Stimulated activated CD4-positive, alpha-beta T cell treated with anti-CD3 and anti-CD28 coated beads, Interleukin-1b, Interleukin-23, amount 100 ng/mL, for 48 hours (primary cell): Measurements from ENCODE around the gene SMARCC1.

Source experiments
- DNase-seq: peaks from one replicate; pipeline ENCODE4 v3.0.0-alpha.2; 2020

Gene SMARCC1

DNA sequence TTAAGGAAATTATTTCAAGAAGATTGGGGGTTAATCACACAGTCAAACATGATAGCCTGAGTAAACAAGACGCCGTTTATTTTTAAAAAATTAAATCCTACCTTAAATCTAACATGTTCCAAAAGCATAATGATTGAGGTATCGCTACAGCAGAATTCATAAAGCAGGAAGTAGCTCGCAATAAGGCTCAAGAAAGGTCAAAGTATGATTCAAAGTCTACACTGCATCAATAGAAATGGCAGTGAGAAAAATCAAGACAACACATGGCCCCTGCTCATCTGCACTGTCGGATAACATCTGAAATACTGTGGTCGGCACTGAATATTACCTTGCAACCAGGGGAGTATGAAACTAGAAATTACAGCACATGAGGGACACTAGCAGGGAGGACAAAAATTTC lies 93.2 kb downstream of the SMARCC1 start:
- DNase-seq, result no peak

- no peak for DNase-seq
These were observed 96.7 kb downstream of the SMARCC1 start for GRCh38 chr3:47685037-47685436.

DNA sequence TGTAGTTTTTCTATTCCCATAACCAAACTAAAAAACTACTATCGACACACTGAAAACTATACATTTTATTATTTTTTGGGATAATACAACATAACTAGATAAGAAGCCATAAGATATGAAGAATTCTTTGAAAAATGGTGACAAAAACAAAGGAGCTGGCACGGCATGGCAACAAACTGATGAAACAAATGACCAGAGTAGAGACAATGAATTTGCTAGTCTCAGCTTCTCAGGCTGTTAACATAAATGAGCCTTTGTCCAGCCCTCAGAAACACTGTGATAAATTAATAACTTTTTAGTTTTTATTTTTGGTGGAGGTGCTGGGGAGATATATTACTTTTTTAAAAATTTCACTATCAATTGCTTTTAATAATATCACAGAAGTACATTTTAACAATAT lies 100.7 kb downstream of the SMARCC1 start:
- DNase-seq, result no peak

DNA sequence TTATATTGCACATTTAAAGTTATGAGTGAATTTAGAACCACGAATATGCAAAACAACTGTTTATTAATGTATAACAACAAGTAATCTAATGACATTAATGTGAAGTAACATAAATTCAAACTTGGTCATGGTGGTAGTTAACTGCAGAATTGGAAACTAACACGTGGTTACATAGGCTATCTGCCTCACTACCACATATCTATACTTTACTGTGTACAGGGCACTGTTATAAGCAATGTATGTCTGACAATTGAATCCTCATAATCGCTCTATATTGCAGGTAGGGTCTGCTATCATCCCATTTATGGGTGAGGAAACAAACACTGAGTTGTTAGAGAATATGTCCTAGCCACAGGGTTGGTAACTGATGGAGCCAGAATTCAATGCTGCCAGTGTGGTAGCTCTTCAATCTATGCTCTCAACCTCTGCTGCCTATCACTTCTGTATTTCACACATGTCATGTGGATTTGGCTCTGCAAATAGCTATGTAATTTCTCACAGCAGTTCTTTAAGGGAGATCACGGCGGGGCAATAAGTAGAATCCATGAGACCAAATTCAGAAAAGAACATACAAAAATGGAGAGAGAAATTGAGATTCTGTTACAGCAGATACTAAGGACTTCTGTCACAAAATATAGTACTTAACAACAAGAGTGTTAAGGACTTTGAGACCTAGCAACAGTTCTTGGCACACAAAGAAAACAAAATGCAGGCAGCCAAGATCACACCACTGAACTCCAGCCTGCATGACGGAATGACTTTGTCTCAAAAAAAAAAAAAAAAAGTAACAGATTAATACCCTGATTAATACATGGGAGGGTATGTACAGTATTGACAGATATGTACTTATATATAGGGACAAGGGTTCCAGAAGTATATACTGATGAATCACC lies 103.0 kb downstream of the SMARCC1 start:
- DNase-seq, result no peak

DNA sequence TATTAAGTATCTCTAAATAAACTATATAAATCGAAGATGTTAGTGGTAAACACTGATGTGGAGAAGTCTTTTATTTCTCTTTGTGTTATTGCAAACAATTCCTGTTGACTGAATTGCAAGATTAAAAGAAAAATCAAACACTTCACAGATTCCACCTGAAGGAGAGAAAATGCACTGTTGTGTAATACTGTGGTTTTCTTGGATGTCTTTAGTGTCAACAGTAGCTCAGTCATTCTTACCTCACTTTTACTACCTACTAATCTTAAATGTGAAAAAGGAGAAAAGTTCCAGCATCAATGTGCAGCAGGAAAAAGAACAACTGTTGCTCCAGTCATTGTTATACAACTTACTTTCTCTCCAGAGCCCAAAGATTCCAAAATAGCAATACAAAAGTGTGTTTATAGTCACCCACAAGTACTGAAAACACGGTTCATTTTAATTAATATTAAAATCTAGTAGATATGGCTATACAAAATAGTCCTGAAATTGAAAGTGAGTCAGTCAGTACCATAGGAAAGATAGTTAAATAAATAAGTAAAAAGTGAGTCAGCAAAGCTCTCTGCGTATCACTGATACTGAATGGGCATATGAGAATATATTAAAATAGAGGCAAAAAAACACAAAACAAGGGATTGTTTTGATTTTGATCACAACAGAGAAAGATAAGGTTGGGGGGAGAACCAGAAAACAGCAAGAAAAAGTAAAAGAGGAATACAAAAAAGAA lies 112.5 kb downstream of the SMARCC1 start:
- DNase-seq, result no peak

DNA sequence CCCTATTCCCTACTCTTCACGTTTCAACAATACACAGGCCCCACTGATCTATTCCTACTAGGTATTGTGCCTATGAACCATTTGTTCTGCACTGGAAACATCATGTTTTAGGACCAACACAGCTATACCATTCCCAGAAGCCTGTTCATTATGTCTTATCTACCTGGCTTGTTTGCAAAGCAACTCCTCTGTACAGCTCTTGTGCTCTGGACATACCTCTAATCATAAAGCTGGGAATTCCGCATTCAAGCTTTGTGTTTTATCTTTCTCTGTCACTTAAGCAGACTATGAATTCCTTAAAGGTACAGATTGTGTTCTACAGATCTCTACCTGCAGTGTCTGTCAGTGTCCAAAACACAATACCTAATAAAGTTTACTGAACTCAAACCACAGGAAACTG lies 115.6 kb downstream of the SMARCC1 start:
- no peak for DNase-seq

GRCh38 chr3:47664519-47664918 lies 117.2 kb downstream of the SMARCC1 start:
- DNase-seq, result no peak

GRCh38 chr3:47663630-47664240 lies 118.0 kb downstream of the SMARCC1 start:
- no peak for DNase-seq

DNA sequence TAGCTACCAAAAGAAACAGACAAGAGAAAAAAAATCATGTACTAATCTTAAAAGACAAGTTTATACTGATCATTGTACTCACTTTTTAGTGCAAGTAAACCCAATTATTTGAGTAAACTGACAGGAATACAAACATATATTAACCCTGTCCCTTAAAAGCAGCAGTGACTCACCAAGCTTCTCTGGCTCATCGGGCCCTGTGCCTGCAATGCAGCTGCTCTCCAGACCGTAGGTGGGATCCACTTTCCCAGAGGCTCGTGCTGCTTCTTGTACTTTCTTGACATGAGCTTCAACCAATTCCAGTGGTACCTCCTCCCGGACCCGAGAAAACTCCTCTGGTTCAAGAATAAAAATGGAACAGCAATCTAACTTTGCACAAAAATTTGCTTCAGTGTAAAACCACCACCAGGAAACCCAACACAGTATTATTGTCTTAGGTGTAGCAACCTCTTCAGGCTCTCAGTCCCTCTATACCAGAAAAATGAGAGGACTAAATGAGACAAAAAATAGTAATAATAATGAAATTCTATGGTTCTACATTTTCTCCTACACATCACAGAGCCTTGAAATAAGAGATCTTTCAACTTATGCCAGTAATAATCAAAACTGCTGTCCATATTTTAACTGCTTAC lies 120.5 kb downstream of the SMARCC1 start:
- DNase-seq, result no peak

DNA sequence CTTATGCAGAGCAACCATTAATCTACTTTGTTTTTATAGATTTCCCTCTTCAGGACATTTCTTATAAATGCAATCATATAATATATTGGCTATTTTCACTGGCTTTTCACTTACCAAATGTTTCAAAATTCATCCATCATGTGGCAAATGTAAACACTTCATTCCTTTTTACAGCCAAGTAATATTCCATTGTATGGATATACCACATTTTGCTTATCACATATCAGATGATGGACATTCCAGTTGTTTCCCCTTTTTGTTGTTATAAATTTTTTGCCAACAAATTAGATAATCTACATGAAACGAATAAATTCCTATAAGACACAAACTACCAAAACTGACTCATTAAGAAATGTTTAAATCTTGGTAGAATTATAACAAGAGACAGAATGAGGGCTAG lies 123.2 kb downstream of the SMARCC1 start:
- no peak for DNase-seq

DNA sequence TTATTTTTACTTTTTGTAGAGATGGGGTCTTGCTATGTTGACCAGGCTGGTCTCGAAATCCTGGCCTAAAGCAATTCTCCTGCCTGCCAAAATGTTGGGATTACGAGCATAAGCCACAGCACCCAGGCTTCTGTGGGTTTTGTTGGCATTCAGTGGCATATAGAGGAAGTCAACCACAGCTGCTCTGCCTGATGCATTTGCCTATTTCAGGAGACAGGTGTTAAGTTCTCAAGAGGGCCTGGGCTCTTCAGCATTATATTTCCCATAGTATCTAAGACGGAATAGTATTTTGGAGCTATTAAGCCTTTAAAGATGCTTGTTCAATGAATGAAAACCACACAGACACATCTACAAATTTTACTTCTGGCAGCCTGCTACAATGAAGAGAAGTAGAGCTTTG lies 129.6 kb downstream of the SMARCC1 start:
- no peak for DNase-seq

DNA sequence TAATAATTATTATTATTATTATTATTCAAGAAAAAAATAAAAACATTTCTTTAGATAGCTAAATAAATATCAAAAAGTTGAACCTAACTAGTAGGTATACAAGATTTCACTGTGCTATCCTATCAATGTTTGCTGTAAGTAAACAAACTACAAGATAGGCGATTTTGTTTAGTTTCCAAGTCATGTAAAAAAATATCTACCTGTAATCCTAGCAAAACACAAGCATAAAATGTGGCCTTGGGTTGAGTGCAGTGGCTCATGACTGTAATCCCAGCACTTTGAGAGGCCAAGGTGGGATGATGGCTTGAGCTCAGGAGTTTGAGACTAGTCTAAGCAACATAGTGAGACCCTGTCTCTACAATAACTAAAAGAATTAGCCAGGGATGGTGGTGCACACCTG lies 131.4 kb downstream of the SMARCC1 start:
- DNase-seq, result no peak

DNA sequence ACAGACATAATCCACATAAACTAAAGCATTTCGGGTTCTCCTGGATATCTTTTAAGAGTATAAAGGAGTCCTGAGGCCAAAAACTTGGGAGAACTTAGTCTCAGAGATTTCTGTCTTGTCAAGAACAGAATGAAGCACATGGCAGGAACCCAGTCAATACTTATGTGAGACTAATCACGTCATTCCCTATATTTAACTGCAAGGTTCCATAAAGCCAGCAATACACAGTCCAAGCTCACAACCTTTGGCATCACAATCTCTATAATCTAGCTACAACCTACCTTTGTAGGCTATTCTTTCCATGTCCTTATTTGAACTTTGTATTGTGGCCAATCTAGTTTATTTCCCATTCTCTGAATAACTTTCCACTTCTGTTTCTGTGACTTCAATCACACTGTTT lies 134.1 kb downstream of the SMARCC1 start:
- DNase-seq, result no peak

DNA sequence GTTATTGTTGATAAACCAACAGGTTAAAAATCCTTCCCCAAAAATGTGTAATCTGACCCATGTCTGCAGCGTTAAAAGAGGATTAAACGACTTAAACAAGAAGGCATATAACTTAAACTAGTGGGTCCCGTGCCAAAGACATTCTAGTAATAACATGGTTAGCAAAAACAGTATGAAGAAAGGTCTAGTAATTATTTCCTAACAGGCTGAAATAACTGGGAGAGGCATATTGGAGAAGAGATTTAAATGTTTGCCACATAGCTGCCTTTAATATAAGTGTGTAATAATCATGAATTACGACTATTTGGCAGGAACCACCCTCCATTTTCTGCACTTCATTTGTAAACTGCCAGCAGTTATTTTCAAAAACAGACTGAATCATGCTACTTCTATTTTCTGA lies 135.3 kb downstream of the SMARCC1 start:
- DNase-seq, result no peak

- no peak for DNase-seq
These were observed 136.1 kb downstream of the SMARCC1 start for GRCh38 chr3:47645551-47645950.

DNA sequence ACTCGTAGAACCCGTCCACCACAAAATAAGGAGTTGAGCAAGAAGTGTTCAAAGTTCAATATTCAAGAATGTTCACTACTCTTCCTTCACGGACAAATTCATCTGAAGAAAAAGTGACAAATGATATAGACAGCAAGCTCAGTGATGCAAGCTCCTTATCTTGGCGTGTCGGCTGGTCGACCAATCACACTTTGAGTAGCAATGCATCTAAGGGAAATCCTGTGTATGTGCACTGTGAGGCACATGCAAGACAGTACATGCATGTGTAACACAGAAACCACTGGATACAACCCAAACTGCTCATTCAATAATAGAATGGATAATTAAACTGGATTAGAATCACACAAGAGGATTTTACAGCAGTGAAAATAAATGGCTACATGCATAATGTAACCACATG lies 138.6 kb downstream of the SMARCC1 start:
- no peak for DNase-seq

GRCh38 chr3:47641739-47642138 lies 140.0 kb downstream of the SMARCC1 start:
- no peak for DNase-seq

- DNase-seq, result no peak
These were observed 144.8 kb downstream of the SMARCC1 start for GRCh38 chr3:47636921-47637320.

DNA sequence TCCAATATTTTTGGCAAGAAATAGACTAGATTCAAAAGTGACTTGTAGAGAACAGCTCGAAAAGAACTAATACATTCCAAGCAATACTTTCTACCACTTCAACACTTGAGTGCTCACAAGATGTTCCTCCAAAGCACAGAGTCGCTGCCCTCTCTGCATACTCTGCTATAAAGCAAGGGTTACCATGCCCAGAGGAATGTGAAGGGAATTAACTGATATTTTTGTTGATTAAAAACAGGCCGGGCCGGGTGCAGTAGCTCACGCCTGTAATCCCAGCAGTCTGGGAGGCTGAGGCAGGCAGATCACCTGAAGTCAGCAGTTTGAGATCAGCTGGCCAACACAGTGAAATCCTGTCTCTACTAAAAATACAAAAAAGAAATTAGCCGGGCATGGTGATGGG lies 145.5 kb downstream of the SMARCC1 start:
- no peak for DNase-seq

DNA sequence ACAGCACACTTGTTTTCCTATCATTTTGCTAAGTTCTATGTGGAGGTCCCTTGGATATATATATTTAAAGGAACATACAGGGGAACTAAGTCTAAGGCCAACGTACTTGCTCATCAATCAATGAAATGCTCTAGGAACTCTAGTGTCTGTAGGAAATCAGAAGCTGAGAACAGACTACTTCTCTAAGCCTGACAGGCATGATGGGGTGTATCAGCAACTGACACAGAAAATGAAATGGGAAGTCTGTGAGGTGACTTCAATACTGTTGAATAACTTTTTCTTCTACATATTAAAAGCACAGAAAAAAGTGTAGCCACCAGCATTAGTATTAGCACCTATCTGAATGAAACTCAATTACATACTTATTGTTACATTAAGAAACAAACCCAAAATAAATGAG lies 146.2 kb downstream of the SMARCC1 start:
- no peak for DNase-seq

GRCh38 chr3:47634996-47635395 lies 146.7 kb downstream of the SMARCC1 start:
- no peak for DNase-seq

DNA sequence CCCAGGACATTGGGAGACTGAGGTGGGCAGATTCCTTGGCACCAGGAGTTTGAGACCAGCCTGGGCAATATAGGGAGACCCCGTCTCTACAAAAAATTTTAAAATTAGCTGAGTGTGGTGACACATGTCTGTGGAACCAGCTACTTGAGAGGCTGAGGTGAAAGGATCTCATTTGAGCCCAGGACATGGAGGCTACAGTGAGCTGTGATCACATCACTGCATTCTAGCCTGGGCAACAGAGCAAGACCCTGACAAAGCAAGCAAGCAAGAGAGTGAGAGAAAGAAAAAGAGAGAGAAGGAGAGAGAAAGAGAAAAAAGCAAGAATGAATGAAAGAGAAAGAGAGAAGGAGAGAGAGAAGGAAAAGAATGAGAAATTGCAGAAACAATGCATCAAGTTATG lies 150.9 kb downstream of the SMARCC1 start:
- no peak for DNase-seq

DNA sequence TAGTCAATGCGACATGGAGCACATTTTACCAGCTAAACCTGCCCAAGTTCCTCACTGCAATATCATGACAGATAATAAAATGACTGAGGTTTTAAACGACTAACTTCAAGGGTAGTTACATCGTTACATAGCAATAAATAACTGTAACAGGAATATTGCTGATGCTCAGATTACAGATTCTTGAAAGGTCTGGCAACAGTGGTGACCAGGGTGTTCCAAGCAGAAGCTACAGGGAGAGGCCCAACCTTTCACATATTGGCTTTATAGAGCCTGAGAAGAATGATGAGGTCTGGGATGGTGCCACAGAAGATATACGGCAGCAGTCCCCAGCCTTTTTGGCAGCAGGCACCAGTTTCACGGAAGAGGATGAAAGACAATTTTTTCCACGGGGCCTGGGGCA lies 151.9 kb downstream of the SMARCC1 start:
- DNase-seq, result no peak

DNA sequence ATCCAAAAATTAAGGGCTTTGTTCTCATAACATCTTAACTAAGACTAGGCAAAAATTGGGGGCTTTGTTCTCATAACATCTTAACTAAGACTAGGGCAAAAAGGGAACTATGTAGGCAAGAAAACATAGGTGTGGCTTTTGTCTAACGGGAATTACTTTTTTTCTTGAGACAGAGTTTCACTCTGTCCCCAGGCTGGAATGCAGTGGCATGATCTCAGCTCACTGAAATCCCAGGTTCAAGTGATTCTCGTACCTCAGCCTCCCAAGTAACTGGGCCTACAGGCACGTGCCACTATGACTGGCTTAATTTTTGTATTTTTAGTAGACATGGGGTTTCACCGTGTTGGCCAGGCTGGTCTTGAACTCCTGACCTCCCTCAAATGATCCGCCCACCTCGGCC lies 153.3 kb downstream of the SMARCC1 start:
- DNase-seq, result no peak
